Hindlimb muscle (tissue), 1 donor: ENCODE measurements around the gene AK9. TPM values are rescaled to one million over a fixed set of nuclear protein-coding genes. Genes with fewer than 3 reads are reported as not detected.
A peak's percentile ranks its signal among the peaks of the same experiment; 100 is the strongest.
"Not testable (repeated sequence)": the region's sequence is repeated elsewhere in the genome, so short reads cannot be mapped to it uniquely, and the experiment has no call there.

Experiments
- DNase-seq: peaks from one replicate; pipeline ENCODE4 v3.0.0-alpha.2; 2013
- polyA plus RNA-seq: library from polyadenylated mRNA; unstranded; fragments of 120-200 nt; gene quantifications from one replicate; pipeline ENCODE4 v1.2.1, GENCODE V29; 2013; ENCODE audit not compliant: insufficient read length

AK9 gene
- 7.5 TPM for polyA plus RNA-seq

DNA sequence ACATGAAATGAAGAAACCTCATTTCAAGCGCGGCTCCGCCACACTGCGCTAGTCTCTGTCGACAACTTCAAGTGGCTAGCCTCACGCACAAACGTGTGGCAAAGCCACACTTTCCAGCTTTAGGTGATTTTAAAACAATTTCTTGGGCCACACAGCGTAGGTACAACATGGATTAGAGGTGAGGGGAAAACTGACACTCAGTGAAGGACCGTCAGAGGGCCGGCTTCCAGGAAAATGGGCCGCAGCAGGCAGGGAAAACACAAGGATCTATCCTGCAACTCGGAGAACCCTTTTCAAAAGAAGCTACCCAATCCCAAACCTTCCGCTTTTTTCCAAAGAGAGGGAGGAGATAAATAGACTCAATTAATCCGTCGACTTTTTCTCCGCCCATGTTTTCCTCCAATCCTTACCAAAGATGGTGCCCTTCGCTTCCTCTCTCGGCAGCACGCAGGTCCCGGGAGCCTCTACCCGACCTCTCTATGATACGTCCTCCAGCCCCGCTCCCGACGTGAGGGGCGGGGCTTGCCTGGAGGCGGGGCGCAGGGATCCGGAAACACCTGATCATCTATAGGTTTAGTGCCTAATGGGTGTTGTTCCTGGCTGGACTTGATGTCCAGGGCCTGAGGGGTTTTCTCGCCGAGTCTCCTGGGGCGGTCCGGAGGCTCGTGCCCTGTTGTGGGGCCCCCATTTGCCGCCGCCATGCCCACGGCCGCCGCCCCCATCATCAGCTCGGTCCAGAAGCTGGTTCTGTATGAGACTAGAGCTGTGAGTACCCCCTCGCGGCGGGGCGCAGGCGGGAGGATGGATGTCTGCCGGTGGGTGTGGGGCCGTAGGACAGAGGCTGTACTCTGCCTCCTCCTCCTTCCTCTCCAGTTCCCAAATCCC is at the start of gene AK9, which contains the start of gene FIG4:
TSS of gene AK9 (minus strand) at position 466 of the 885 bp plus-strand sequence. CDS start 15,457 bp downstream, outside the sequence.
TSS of gene FIG4 (plus strand) at position 560 of the 885 bp plus-strand sequence. CDS start at position 700, 140 bp downstream.
- DNase-seq = peak; percentile 93

DNA sequence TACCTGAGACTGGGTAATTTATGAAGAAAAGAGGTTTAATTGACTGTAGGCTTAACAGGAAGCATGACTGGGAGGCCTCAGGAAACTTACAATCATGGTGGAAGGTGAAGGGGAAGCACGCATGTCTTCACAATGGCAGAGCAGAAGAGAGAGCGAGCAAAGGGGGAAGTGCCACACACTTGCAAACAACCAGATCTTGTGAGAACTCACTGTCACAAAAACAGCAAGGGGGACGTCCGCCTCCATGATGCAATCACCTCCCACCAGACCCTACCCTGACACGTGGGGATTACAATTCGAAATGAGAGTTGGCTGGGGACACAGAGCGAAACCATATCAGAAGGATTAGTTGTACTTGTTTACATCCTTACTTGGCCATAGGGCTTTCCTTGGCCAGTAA is 49.8 kb upstream of the AK9 start:
- no peak for DNase-seq

DNA sequence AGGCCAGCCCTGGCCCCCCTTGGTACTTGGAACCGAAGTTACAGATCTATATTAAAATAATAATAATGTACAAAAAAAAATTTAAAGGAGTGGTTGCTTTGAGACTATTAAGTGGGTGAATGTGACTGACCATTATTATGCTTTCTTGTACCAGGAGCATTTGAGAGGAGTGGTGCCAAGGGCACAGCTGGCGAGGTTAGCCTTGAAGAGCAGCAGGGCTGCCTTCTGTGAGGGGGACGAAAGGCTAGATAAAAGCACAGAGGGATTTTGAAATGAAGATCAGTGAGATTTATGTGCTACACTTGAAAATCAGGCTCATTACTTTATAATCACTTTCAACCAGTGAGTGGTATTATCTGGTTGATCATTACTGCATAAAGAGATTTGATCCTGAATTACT is 48.7 kb upstream of the AK9 start:
- DNase-seq = no peak

DNA sequence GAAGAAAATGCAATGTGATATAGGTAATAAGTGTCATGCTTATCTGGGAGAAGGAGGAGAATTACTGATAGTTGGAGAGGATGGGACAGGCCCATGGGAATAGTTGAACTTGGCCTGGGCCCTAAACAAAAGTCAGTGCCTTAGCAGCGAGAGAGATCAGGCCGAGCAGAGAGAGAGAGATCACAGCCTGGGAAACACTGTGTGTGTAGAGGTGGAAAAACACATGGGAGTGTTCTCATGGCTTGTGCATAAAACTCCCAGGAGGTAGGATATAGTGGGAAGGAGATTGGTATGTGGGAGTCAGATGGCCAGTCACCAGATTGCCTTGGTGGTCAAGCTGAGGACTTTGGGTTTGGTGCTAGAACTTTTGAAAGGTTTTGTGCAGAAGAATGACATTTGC is 47.7 kb upstream of the AK9 start:
- DNase-seq = no peak

DNA sequence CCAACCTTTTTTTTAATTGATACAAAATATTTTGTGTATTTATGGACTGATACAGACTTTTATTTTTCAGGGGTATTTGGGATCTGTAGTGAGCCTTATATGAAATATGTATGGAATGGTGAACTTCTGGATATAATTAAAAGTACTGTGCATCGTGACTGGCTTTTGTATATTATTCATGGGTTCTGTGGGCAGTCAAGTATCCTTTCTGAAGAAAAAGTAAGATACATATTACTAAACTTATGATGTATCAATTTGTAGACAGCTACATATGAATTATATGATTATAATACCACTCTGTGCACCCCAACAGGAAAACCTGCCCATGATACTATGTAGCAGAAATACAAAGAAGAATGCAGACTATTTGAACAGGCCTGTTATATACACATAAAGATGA is 47.3 kb upstream of the AK9 start:
- no peak for DNase-seq

DNA sequence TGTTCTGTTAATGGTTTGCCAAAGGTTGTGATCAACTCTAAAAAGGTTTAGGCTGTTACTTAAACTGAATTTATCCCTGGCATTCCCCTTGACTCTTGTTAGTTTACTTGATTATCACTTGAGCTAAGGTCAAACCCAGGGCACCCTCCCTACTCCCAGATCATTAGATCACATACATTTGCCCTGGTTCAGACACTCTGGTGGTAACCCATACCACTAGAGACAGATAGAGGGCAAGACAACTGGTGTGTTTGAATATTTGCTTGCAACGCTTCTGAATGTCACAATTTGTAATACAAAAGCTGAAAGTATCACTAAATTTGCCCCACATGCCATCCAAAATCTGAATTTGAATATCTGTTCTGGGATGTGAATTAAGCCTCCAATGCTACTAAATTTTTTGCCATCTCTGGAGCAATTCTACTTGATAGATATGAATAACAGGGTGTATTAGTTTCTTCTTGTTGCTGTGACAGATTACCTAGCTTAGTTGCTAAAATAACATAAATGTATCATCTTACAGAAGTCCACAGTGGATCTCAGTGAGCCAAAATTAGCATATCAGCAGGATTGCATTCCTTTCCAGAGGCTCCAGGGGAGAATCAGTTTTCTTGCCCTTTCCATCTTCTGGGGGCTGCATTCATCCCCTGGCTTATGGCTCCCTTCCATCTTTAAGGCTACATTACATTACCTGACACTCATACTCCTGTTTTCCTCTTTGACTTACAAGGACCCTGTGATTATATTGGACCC is 45.4 kb upstream of the AK9 start:
- no peak for DNase-seq

DNA sequence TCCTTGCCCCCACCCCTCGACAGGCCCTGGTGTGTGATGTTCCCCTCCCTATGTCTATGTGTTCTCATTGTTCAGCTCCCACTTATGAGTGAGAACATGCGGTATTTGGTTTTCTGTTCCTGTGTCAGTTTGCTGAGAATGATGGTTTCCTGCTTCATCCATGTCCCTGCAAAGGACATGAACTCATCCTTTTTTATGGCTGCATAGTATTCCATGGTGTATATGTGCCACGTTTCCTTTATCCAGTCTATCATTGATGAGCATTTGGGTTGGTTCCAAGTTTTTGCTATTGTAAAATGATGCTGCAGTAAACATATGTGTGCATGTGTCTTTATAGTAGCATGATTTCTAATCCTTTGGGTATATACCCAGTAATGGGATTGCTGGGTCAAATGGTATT is 34.2 kb upstream of the AK9 start:
- DNase-seq = not testable (repeated sequence)

DNA sequence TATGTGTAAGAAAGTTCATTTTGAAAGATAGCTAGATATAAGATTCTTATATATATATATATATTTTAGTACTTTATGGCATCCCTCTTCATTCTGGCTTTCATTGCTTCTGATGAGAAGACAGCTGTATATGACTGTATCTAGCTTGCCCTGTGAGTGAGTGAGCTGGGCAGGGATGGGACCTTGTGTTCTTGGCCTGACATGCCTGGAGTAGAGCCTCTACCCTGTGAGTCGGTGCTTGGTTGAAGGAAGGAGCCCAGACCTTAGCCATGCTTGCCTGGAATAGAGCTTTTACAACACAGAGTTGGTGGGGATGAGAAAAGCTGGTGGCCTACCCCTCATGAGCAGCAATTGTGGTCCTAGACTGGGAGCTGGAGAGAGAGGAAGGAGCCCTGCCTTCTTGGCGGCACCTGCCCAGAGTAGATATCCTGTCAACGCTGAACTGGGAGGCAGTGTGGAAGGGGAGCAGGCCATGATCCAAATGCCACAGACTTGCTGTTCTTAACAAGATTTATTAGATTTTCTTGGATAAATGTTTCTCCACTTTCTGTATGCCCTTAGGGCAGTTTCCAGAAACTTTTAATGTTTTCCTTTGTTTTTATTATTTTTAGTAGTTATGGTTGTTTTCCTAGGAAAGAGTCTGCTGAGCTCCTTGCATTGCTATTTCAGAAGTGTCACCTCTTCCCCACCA is 31.7 kb upstream of the AK9 start:
- DNase-seq = no peak

DNA sequence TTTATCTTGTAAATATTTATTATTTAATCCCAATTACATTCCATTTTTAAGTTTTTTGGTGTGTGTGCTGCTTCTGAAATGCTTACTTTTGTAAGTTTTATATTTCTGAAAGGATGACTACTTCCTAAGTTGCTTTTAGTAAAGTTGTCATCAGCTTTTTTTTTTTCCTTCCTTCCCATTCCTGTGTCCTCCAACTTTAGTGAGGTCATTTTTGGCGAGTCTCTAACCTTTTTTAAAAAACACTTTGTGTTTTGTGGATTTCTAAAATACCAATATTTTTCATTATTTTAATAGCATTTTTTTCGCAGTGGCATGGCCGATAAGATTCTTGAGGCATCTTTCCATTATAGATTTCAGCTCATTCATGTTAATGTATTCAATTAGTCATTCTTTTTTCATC is 31.0 kb upstream of the AK9 start:
- DNase-seq = peak; percentile 29

DNA sequence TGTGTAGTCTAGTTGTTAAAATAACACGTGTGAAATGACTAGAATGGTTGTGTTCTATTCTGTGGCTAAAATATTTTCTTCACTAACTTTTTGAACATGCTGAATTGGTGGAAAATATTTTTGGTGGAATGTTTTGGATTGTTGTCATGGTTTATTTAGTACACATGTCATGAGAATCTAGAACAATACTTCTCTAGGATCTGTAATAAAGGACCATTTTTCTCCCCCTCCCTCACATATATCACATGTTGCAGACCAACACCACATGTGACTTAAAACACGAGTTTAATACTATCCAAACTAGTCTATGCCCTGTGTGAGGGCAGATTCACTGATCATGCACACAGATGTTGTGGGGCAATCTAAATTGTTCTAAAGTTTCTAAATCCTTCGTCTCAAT is 29.3 kb upstream of the AK9 start:
- DNase-seq = no peak

DNA sequence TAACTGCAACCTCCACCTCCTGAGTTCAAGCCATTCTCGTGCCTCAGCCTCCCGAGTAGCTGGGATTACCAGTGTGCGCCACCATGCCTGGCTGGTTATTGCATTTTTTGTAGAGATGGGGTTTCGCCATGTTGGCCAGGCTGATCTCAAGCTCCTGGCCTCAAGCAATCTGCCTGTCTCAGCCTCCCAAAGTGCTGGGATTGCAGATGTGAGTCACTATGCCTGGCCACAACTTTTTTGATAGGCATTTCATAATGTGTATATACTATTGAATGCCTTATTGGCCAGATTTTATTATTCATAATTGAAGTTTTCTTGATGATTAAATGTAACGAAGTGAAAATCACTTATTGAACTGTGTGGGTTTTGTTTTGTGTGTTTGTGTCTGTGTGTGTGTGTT is 28.0 kb upstream of the AK9 start:
- no peak for DNase-seq

DNA sequence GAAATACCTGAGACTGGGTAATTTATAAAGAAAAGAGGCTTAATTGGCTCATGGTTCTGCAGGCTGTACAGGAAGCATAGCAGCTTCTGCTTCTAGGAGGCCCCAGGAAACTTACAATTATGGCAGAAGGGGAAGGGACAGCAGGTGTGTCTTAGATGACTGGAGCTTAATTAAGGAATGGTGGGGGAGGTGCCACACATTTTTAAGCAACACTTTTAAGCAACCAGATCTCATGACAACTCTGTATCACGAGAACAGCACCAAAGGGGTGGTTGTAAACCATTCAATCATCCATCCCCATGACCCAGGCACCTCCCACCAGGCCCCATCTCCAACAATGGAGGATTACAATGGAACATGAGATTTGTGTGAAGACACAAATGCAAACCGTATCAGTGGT is 27.0 kb upstream of the AK9 start:
- no peak for DNase-seq

DNA sequence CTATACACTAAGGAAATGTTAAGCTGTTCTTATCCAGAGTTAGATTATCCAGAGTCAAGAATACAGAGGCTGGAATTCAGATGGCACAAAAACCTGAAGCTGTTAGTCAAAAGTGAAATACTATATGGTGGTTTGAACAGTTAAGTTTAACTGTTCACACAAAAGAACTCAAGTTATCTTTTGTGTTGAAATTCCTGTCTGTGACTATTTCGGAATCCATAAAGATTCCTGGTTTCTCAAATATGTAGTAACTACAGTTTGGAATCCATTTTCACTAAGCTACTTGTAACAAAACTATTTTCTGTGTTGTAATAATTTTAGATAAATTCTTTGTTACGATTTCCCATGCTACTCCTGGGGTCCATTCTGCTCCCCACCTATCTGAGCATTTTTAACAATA is 24.6 kb upstream of the AK9 start:
- no peak for DNase-seq

DNA sequence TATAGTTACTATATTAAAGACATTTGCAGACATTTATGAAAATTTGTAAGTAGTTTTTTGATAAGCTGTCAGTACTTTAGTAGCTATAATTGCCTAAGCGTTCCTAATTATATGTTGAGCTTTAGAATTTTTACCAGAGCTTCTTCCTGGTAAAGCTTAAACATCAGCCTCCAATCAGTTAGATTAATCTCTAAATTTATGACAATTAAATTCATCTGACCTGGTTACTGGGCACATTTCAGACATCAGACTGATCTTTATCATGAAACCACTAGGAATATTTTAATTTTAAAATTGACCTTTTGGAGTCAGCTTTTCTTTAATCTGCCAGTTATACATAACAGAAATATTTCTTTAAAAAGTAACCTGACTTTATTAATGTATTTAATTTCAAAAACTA is 23.6 kb upstream of the AK9 start:
- DNase-seq = no peak

DNA sequence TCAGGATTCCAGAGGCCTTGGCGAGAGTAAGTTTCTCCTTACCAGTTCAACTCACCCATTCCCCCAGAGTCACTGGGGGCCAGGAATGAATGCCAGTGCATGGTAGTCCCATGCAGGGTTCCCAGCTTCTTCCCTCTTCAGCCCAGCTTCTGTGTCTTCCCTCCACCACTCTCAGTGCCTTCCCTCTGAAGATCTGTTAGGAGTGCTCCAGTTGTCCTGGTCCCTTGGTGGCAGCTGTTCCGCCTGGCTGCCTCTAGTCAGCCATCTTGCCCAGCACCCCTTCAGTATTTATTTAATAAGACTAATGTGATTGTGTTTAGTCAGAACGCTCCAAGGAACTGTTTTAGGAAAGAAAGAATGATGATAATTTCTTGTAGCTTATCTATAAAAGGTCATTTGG is 23.2 kb upstream of the AK9 start:
- no peak for DNase-seq

DNA sequence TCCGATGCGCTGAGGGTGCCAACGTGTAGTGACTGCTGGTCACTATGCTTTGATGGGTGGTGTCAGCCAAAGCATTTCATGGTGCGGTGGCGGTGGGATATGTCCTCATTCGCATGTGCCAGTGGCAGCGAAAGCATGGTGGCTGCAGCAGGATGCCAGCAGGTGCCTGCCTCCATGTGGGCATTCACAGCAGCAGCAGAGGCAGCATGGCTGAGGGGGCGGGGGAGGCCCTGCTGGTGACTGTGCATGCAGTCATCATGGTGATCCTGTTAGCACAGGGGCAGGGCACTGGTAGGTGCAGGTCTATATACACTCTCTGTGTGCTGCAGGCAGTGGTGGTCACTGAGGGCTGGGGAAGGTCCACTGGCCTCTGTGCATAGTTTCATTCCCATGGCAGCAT is 22.1 kb upstream of the AK9 start:
- no peak for DNase-seq

DNA sequence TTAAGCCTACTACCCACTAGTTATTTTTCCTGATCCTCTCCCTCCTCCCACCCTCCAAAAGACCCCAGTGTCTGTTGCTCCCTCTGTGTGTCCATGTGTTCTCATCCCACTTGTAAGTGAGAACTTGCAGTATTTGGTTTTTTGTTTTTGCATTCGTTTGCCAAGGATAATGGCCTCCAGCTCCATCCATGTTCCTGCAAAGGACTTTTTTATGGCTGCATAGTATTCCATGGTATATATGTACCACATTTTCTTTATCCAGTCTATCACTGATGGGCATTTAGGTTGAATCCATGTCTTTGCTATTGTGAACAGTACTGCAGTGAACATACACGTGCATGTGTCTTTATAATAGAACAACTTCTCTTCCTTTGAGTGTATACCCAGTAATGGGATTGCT is 17.1 kb upstream of the AK9 start:
- DNase-seq = not testable (repeated sequence)

DNA sequence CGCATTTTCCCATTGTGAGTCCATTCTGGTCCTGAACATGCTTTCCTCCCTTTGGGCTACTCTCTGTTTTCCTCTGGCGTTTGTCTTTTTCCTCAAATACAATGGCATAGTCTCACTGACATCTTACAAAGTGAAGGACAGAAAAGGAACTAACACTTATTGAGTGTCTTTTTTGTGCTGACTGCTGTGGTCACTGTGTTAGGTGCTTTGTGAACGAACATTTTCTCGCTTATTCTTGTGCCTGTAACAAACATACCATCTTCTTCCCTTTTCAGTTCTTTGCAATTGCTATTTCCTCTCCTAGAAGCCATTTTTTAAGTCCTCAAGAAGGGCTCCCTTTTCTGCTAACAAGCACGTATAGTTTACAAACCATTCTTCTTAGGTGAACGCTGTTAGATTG is 15.5 kb upstream of the AK9 start:
- DNase-seq = no peak

DNA sequence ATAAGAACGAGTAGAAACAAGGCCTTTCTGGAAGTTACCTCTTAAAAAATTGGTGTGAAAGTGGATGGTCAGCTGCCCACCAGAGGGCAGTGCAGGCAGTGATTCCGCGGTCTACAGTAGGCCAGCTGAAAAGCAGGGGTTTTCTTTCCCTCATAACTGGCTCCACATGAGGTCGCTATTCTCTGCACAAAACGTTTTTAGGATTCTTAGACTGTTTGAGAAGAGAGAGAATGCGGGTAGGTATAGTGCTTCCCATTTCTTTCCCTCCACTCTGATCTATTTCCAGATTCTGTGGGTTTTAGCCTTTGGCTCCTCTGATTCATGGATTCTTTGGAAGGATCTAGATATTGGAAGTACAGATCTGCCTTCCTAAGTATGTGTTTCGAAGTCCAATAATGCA is 14.3 kb upstream of the AK9 start:
- DNase-seq = peak; percentile 87

DNA sequence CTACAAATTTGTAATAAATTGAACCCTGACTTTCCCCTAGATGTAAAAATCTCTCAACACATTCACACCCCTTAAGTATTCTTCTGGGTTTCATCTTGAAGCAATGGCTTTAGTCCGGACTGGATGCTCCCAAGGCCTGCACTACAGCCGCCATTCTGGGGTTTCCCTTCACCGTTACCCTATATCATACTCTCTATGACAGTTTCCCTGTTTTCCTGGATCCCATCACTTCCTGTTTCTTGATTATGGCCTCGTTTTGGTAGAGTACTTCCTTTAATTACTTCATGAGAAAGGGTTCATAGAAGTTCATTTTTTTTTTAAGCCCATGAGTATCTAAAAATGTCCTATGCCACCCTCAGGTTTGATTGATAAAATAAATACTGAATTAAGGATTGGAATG is 11.8 kb upstream of the AK9 start:
- DNase-seq = no peak

DNA sequence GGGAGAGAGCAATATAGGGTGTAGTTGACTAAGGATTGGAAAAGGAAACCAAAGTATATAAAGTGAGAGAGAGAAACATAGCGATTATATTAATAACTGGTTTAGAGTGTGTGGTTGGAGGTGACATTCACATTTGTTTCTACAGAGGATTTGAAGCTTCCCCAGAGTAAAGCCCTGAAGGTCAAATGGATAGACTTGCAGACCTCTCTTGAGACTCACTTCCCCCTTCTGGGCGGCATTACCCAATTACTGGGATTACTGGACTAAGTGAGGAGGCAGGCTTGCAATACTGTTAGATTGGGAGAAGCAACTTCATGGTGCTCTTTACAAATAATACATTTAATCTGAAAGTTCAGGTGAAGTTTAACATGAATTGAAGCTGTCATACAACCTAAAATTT is 10.8 kb upstream of the AK9 start:
- no peak for DNase-seq

DNA sequence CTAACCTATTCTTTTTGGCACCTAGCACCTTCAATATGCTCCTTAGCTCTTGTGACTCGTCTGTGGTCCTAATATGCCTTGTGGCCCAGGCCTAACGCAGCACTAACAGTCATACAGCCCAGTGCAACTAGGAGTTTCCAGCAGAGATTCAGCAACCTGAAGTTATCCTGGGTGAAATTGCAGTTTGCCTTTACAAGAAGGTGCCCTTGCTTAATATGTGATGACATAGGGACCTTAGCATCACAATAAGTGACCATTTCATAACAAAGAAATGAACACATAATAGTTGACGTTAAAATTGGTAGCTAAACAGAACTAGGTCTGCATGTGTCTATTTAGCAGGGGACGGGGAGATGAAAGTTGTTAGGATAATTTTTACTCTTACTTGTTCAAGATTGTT is 10.2 kb upstream of the AK9 start:
- DNase-seq = no peak

DNA sequence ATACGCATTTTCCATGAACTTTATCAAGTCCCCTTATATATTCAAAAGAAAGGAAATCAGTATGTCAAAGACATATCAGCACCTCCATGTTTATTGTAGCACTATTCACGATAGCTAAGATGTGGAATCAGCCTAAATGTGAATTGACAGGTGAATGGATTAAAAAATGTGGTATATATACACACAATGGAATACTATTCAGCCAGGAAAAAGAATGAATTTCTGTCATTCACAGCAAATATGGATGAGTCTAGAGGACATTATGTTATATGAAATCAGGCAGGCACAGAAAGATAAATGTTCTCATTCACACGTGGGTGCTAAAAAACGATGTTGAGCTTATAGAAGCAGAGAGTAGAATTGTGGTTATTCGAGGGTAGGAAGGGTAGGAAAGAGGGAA is 5.4 kb upstream of the AK9 start:
- DNase-seq = no peak
